BJ (cell line): ENCODE results near the gene GULP1. TPM values are rescaled to one million over a fixed set of nuclear protein-coding genes. Genes with fewer than 3 reads are reported as not detected.

Experiments
- CTCF ChIA-PET: fragments of 350-600 bp; formaldehyde crosslinking; extraction: SDS; loops from one replicate; lab custom pipeline; 2021; ENCODE audit warnings: antibody characterized with exemption, inconsistent platforms; lab: Yijun Ruan, JAX
- POLR2A ChIA-PET: fragments of 300-600 bp; sonication (Branson Sonifier 250); formaldehyde crosslinking; extraction: SDS; loops from one replicate; lab custom pipeline; 2021; ENCODE audit warnings: antibody characterized with exemption; lab: Charles Lee
- DNase-seq: peaks from one replicate; pipeline ENCODE4 v3.0.0-alpha.2; 2011; ENCODE audit warnings: low read depth
- H3K27me3 ChIP-seq: 2 replicates; pipeline ENCODE4 v1.6.0; 2011; ENCODE audit warnings: low read length; ENCODE audit not compliant: control insufficient read depth, insufficient read depth
- H3K36me3 ChIP-seq: 2 replicates; pipeline ENCODE4 v1.5.1; 2011; ENCODE audit warnings: low read length; ENCODE audit not compliant: control insufficient read depth, insufficient read depth
- H3K4me3 ChIP-seq: 2 replicates; pipeline ENCODE4 v1.5.1; 2011; ENCODE audit warnings: low read depth, mild to moderate bottlenecking, control low read depth, low read length
- CTCF ChIP-seq: IDR thresholded peaks from 2 replicates; pipeline ENCODE4 v1.5.1; 2011; ENCODE audit warnings: low read depth, mild to moderate bottlenecking, control low read depth, inconsistent platforms, low read length, moderate library complexity; ENCODE audit not compliant: insufficient read depth
- polyA minus RNA-seq: library from RNA; depleted of rRNA, polyadenylated mRNA; stranded (reverse); fragments of >200 nt; gene quantifications from 2 replicates; pipeline ENCODE4 v1.2.3, GENCODE V29; 2011; rRNA and poly(A)+ RNA removed
- polyA plus RNA-seq: library from polyadenylated mRNA; depleted of rRNA; stranded (reverse); fragments of >200 nt; gene quantifications from 2 replicates; pipeline ENCODE4 v1.2.3, GENCODE V29; 2011; rRNA removed

The GULP1 gene
- polyA plus RNA-seq (31.0 and 53.5 TPM in 2 replicates), polyA minus RNA-seq (21.6 and 27.0 TPM in 2 replicates)

- no peaks in the 10 kb centered on the region for H3K27me3 ChIP-seq
- peak; percentile 86 for TF ChIP-seq CTCF
- POLR2A ChIA-PET = interaction anchor here (0.6 to 1.0 kb wide), 2 partner anchors 12 to 18 kb away, joined by 4 to 5 read pairs; no protein-coding TSS in a partner anchor
- no peak for DNase-seq
- peak within 1 kb of the TSS; percentile 91 for H3K4me3 ChIP-seq
- CTCF ChIA-PET = interaction anchor here (0.6 to 3.8 kb wide), 27 partner anchors 9 to 792 kb away, joined by 3 to 16 read pairs (median 4); no protein-coding TSS in a partner anchor
- H3K36me3 ChIP-seq = no peaks in the 10 kb centered on the region
These were observed at the start of gene GULP1 for GRCh38 chr2:188291617-188292347. TSS of gene GULP1 (plus strand) at chr2:188291874. CDS start at chr2:188477703, 185,829 bp downstream.

DNA sequence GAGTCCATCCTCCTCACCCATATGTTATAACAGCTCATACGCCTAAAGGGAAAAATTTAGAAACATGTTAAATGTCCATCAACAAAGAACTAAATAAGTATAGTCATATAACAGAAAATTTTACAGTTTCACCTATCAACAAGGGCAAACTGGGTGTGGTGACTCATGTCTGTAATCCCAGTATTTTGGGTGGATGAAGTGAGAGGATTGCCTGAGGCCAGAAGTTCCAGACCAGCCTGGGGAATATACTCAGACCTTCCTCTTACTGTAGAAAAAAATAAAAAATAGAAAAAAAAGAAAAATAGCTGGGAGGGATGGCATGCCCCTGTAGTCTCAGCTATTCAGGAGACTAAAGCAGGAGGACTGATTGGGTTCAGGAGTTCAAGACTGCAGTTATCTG, 48.3 kb upstream of the GULP1 start:
- H3K27me3 ChIP-seq = no peaks in the 10 kb centered on the region
- no peak for TF ChIP-seq CTCF
- no peak overlapping the region for H3K4me3 ChIP-seq
- no peaks in the 10 kb centered on the region for H3K36me3 ChIP-seq
- ChIA-PET CTCF (interaction anchor here (0.6 to 1.3 kb wide), 3 partner anchors 10 to 42 kb away, joined by 3 to 4 read pairs (median 4); no protein-coding TSS in a partner anchor), POLR2A (no interaction called here)
- no peak for DNase-seq

GRCh38 chr2:188244383-188244782, 47.3 kb upstream of the GULP1 start:
- no peak for DNase-seq
- ChIA-PET POLR2A (no interaction called here), CTCF (interaction anchor here (1.3 kb wide), 1 partner anchor 11 kb away, joined by 4 read pairs; no protein-coding TSS in a partner anchor)
- Histone ChIP-seq H3K27me3 (no peaks in the 10 kb centered on the region), H3K36me3 (no peaks in the 10 kb centered on the region), H3K4me3 (no peak overlapping the region)
- no peak for TF ChIP-seq CTCF

GRCh38 chr2:188245230-188245629, 46.4 kb upstream of the GULP1 start:
- CTCF ChIA-PET = interaction anchor here (0.6 kb wide), 1 partner anchor 15 kb away, joined by 5 read pairs; no protein-coding TSS in a partner anchor
- Histone ChIP-seq H3K36me3 (no peaks in the 10 kb centered on the region), H3K4me3 (no peak overlapping the region), H3K27me3 (no peaks in the 10 kb centered on the region)
- no peak for TF ChIP-seq CTCF
- POLR2A ChIA-PET = no interaction called here
- no peak for DNase-seq

- no peak for DNase-seq
- no peak for TF ChIP-seq CTCF
- H3K4me3 ChIP-seq = no peak overlapping the region
- H3K27me3 ChIP-seq = no peaks in the 10 kb centered on the region
- CTCF ChIA-PET = interaction anchor here (0.8 kb wide), 1 partner anchor 121 kb away, joined by 4 read pairs; no protein-coding TSS in a partner anchor
- POLR2A ChIA-PET = no interaction called here
- no peaks in the 10 kb centered on the region for H3K36me3 ChIP-seq
These were observed 43.2 kb upstream of the GULP1 start for GRCh38 chr2:188248513-188248912.
